Measurements from ENCODE around the gene ARL5A. TPM values are rescaled to one million over a fixed set of nuclear protein-coding genes. Genes with fewer than 3 reads are reported as not detected.

The ARL5A gene
- total RNA-seq, 1 donor from 2014 or later: 56.0 TPM

DNA sequence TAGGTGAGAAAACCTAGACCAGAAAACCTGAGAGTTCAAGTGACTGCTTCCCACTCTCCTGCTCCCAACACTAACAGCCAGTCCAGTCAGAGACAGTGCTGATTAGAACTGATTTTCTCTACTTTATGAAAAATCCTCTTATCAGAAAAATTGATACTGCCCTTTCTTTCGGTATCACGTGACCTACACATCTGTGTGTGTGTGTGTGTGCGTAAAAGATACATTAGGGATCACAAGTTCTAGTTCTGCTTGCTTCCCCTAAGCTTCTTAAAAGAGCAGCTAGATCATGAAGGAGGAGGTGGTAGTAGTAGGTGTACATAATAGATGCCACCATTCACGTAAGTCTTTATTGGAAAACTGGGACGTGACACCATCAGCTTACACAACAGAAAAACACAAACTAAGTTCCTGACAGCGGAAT, 1.5 kb downstream of the ARL5A start:
- Mint-ChIP-seq H3K4me3 (peak overlapping the region; percentile 98), H3K36me3 (no peaks in the 10 kb centered on the region), H3K9me3 (no peaks in the 10 kb centered on the region), H3K4me1 (ENCODE audit: unreplicated experiment) (peaks cover 27% of the 10 kb centered on the region), H3K27ac (peak overlapping the region; percentile 84), H3K27me3 (no peaks in the 10 kb centered on the region)
- no peak for DNase-seq (ENCODE audit: extremely low spot score, unreplicated experiment)
- TF ChIP-seq, protein P1, sequence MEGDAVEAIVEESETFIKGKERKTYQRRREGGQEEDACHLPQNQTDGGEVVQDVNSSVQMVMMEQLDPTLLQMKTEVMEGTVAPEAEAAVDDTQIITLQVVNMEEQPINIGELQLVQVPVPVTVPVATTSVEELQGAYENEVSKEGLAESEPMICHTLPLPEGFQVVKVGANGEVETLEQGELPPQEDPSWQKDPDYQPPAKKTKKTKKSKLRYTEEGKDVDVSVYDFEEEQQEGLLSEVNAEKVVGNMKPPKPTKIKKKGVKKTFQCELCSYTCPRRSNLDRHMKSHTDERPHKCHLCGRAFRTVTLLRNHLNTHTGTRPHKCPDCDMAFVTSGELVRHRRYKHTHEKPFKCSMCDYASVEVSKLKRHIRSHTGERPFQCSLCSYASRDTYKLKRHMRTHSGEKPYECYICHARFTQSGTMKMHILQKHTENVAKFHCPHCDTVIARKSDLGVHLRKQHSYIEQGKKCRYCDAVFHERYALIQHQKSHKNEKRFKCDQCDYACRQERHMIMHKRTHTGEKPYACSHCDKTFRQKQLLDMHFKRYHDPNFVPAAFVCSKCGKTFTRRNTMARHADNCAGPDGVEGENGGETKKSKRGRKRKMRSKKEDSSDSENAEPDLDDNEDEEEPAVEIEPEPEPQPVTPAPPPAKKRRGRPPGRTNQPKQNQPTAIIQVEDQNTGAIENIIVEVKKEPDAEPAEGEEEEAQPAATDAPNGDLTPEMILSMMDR (conservative IDR thresholded peaks at IDR 0.05): no peak

- TF ChIP-seq, protein P1 (conservative IDR thresholded peaks at IDR 0.05): no peak
- Mint-ChIP-seq H3K4me3 (peak overlapping the region; percentile 13), H3K27ac (no peak overlapping the region), H3K4me1 (ENCODE audit: unreplicated experiment) (peaks cover 27% of the 10 kb centered on the region), H3K27me3 (no peaks in the 10 kb centered on the region), H3K36me3 (peaks cover 7% of the 10 kb centered on the region), H3K9me3 (no peaks in the 10 kb centered on the region)
- DNase-seq (ENCODE audit: extremely low spot score, unreplicated experiment): no peak
Measured at GRCh38 chr2:151824886-151825285, 3.3 kb downstream of the ARL5A start.

DNA sequence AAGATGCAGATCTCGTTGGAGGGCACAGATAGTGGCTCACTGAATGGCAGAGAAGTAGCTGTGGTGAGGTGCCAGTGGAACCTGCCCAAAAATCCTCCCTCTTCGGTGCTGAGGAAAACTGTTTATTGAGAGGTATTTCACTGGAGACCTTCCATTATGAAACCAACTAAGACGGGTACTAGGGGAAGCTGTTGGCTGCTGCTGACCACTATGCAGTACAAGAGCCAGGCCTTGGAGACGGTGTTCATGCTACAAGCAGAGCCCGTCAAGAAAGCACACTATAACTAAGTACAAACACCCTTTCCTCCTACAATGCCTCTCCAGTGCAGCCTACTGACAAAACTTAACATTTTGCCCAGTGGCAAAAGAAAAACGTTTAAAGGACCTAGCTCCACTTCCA, 4.6 kb downstream of the ARL5A start:
- TF ChIP-seq, protein P1 (conservative IDR thresholded peaks at IDR 0.05): no peak
- Mint-ChIP-seq H3K9me3 (no peaks in the 10 kb centered on the region), H3K27ac (no peak overlapping the region), H3K4me3 (no peak overlapping the region), H3K27me3 (no peaks in the 10 kb centered on the region), H3K36me3 (peaks cover 9% of the 10 kb centered on the region), H3K4me1 (ENCODE audit: unreplicated experiment) (peaks cover 27% of the 10 kb centered on the region)
- DNase-seq (ENCODE audit: extremely low spot score, unreplicated experiment): no peak

GRCh38 chr2:151819920-151820319, 8.3 kb downstream of the ARL5A start:
- Mint-ChIP-seq H3K27me3 (no peaks in the 10 kb centered on the region), H3K27ac (no peak overlapping the region), H3K36me3 (peaks cover 21% of the 10 kb centered on the region), H3K9me3 (no peaks in the 10 kb centered on the region), H3K4me1 (ENCODE audit: unreplicated experiment) (peaks cover 15% of the 10 kb centered on the region), H3K4me3 (no peak overlapping the region)
- DNase-seq (ENCODE audit: extremely low spot score, unreplicated experiment): no peak
- TF ChIP-seq, protein P1 (conservative IDR thresholded peaks at IDR 0.05): no peak

DNA sequence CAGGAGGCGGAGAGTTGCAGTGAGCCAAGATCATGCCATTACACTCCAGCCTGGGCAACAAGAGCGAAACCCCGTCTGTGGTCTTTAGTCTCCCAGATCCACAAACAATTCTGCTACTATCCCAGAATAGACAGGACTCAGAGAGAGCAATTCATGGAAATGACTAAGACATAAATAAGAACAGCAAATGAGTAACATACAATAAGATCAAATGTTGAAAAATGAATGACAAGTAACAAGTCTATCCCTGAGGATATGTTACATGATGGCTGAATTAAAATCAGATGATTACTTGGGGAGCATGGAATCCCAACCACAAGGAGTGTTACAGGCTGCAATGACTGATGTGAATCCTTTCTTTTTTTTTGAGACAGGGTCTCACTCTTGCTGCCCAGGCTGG, 10.3 kb downstream of the ARL5A start:
- no peaks in the 10 kb centered on the region for H3K27me3 Mint-ChIP-seq
- no peak overlapping the region for H3K4me3 Mint-ChIP-seq
- TF ChIP-seq, protein P1 (conservative IDR thresholded peaks at IDR 0.05): no peak
- DNase-seq (ENCODE audit: extremely low spot score, unreplicated experiment): no peak
- no peaks in the 10 kb centered on the region for H3K9me3 Mint-ChIP-seq
- H3K27ac Mint-ChIP-seq: no peak overlapping the region
- peaks cover 27% of the 10 kb centered on the region for H3K36me3 Mint-ChIP-seq
- H3K4me1 Mint-ChIP-seq (ENCODE audit: unreplicated experiment): peaks cover 4% of the 10 kb centered on the region

DNA sequence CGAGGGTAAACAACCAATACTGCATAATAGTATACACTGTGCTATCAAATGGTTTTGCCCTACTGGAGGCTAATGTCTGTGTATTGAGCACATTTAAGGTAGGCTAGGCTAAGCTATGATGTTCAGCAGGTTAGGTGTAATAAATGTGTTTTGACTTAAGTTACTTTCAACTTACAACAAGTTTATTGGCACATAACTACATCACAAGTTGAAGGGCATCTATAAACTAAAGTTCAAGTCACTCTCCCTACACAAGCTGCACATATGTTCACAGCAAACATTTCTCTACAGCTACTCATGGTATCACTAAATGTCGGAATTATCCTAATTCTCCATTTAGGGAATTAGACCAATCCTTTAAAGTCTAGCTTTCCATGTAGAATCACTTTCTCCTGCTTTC, 11.4 kb downstream of the ARL5A start:
- Mint-ChIP-seq H3K27ac (no peak overlapping the region), H3K4me3 (no peak overlapping the region), H3K36me3 (peaks cover 36% of the 10 kb centered on the region), H3K9me3 (no peaks in the 10 kb centered on the region), H3K27me3 (no peaks in the 10 kb centered on the region), H3K4me1 (ENCODE audit: unreplicated experiment) (no peaks in the 10 kb centered on the region)
- TF ChIP-seq, protein P1 (conservative IDR thresholded peaks at IDR 0.05): no peak
- no peak for DNase-seq (ENCODE audit: extremely low spot score, unreplicated experiment)
